ENCODE results near the gene PRRG3.
A peak's percentile ranks its signal among the peaks of the same experiment; 100 is the strongest.
"Not testable (repeated sequence)": the region's sequence is repeated elsewhere in the genome, so short reads cannot be mapped to it uniquely, and the experiment has no call there.

The PRRG3 gene

DNA sequence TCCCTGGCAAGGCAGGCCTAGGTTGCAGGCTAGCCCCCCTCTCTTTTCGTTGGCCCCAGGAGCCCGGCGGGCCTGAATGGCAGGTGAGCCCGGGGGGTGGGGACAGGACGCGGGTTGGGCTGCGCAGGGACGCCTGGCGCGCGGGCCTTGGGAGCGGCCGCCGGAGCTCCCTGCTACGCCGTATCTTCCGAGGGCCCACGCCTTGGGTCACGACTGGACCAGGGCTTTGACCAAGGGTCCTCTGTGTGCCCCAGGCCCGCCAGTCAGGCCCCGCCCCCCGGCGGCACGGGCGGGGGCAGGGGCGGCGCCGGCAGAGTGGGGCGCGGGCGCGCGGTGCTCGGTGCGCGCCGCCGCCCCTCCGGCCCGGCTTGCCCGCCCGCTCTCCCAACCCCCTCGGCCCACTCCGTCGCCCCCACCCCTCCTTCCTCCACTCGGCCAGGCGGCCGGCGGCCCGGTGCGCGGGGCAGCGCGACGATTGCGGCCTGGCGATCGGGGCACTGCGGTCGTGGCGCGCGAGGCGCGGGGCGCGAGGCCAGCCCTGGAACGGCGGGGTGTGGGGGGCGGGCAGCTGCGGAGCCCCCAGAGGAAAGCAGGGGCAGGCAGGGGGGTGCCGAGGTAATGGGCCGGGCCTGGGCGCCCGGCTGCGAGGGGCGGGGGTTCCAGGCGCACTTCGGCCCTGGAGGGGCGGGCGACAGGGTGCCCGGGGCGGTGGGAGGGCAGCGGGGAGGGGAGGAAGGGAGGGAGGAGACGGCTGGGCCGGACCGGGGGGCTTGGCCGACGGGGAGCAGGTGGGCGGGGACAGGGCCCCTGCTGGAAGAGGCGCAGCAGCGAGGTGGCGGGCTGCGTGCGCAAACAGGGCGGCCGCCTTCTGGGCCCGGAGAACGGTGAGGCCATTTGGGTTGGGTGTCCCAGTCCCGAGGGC lies at the start of gene PRRG3:
PRRG3 (plus strand) TSS at position 798 of the 922 bp plus-strand sequence. CDS start 3,357 bp downstream, outside the sequence.
- DNase-seq = no peak

DNA sequence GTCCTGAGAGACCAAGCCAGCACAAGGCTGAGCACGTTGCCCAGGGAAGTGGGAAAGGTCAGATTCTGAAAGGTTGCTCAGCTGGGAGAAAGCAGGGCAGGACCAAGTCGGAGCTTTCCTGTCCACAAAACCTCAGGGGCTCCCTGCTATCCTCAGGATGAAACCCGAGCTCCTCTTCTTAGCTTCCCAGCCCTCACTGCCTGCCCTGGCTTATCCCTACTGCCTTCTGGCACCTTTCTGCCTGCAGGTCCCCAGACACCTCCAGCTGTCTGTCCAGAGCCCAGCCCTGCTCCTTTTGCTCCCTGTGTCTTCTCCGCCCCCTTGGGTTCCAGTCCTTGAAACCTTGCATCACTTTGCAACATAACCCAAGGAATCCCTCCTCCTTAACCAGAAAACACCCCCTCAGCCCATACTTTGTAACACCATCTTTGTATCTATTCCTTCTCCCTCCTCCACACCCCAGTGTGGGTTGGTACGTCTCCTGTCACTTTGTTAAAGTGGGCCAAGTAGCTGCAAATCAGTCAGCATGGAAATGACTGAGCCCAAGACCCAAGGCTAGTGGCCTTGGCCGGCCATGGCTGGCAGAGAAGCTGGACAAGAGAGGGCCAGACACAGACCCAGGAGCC lies 20.0 kb upstream of the PRRG3 start:
- no peak for DNase-seq

DNA sequence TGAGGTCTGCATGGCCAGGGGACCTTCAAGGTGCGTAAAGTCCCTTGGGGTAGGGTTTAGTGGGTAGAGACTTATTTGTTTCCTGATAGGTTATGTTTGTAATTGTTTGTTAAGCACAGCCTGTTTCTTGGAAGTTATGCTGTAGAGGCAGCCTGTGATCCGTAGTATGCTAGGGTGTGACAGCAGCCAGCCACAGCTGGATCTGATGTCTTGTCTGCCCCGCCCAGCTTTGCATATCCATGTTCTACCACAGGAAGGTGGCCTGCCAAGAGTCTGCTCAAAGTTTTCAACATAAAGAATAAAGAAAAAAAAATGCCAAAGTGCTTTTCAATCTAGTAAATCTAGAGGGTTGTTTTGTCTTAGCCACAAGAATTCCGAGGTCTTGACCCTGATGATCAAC lies 19.1 kb upstream of the PRRG3 start:
- DNase-seq = no peak

DNA sequence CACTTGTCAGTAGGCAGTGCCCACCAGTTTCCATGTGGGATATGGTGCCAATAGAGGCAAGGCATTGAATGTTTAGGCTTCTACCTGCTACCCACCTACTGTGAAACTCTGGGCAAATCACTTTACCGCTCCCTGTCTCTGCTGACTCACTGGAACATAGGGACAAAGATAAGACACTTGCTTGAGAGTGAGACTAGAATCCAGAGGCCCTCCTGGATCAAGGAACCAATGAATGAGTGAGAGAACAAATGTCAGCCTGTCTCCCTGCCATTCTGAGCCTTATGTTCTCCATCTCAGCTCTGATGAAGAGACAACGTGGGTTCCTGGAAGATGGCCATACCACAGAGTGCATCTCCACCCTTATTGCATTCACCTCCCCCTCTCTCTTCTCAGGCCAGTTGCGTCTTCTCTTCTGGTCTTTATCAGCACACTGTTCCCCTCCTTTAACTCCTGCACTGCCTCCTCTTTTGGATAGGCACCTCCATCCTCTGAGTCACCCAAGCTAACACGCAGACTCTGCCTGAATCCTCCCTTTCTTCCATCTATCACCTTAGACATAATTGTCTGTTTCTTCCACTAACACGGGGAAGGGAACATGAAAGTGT lies 15.4 kb upstream of the PRRG3 start:
- DNase-seq = no peak

DNA sequence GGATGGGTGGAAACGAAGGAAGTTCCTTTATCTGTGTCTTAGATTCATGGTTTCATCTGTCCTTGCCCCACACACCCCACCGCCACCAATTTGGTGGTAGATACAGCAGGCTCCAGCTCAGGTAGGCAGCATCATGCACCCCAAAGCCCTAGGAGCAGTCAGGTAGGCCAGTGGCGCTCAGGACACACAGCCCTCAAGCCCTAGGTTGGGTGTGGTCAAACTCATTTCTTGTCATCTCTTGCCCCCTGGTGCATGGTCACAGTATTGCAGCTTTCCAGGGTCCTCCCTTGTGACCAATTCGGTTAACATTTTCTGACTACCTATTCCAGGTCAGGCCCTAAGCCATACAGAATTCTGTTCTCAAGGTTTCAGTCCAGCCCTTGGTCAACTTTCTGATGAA lies 14.5 kb upstream of the PRRG3 start:
- peak; percentile 29 for DNase-seq

DNA sequence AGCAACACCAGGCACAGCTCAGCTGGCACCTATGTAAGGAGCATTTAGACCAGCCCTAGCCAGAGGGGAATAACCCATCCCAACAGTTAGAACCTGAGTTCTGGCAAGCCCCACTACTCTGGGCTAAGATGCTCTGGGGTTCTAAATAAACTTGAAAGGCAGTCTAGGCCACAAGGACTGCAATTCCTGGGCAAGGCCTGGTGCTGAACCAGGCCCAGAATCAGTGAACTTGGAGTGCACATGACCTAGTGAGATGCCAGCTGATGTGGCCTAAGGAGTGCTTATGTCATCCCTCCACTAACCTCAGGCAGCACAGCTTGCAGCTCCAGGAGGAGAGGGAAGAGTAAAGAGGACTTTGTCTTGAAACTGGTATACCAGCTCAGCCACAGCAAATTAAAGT lies 7.6 kb upstream of the PRRG3 start:
- no peak for DNase-seq

DNA sequence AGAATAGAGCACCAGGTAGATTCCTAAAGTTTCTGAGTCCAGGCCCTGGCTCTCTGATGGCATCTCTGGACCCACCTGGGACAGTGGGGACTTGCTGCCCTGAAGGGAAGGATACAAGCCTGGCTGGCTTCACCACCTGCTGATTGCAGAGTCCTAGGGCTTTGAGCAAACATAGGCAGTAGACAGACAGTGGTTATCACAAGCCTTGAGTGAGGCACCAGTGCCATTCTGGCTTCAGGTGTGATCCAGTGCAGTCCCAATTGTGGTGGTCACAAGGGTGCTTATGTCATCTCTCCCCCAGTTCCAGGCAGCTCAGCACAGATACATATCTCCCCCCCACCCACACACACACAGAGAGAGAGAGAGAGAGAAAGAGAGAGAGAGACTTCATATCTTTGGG lies 6.6 kb upstream of the PRRG3 start:
- no peak for DNase-seq

DNA sequence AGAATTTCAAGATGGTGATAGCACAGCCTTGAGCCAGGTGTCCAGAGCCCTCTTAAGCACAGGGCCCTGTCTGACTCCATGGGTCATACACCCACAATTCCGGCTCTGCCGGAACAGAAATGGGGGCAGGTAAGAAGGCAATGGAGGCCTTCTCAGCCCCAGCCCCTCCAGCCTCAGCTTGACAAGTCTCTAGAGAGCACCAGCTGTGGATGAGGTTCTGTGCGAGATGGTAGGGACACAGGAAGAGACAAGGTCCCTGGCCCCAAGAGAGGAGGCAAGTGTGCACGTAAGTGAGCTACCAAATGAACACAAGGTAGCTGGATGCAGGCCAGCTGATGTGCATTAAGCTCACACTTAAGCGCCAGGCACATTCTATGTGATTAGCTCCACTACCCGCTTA lies 2.4 kb upstream of the PRRG3 start:
- no peak for DNase-seq

DNA sequence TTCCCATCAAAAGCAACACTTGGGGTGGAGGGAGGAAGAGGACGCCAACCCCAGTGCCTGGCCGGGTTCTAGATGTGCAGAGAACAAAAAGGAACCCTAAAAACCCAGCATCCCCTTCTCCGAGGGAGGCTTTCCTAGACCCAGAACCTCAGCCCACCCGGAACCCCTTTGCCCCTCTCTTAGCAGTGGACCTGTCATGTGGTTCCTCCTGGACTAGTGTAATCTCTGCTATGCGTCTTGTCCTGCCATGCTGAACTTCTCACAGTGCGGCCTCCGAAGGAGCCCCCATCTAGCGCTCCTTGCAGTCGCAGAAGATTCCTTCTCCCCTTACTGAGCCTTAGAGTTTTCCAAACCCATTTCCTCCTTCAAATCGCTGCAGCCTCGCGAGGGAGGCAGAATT lies 1.1 kb upstream of the PRRG3 start:
- DNase-seq = no peak

DNA sequence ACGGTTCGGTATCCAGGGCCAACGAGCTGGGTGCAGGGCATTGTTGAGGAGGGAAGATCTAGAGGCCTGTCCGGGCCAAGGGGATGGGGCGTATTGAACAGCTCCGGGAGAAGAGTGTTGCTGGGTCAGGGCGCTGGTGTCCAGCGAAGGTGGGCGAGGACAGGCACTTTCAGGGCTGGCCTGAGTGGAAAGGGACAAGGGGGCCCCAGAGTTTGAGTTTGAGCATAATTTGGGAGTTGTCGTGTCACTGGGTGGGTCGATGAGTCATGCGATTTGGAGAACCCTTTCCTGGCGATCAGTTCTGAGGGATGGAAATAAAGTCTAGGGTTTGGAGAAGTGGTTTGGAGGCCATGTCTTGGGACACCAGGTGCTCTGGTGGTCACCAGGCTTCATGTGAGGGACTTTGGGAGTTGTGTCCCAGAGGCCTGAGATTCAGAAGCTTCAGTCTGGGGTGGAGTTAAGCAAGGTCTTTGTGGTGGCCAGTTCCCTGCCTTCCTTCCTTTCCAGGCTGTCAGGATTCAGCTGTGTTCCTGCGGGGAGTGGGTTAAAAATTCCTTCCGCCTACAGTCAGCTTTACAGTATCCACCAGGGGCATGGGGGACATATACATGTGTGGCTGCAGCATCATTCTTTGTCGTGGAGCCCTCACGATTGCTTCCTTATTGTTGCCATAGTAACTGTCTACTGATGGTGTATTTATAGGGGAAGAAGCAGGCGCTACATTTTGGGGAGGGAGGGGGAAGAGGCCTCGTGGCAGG lies 504 bp downstream of the PRRG3 start:
- no peak for DNase-seq

DNA sequence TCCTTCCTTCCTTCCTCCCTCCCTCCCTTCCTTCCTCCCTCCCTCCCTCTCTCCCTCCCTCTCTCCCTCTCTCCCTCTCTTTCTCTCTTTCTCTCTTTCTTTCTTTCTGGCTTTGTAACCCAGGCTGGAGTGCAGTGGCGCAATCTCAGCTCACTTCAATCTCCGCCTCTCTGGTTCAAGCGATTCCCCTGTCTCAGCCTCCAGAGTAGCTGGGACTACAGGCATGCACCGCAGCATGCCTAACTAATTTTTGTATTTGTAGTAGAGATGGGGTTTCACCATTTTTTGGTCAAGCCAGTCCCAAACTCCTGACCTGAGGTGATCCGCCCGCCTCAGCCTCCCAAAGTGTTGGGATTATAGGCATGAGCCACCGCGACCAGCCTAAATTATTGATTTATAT lies 1.8 kb downstream of the PRRG3 start:
- not testable (repeated sequence) for DNase-seq

DNA sequence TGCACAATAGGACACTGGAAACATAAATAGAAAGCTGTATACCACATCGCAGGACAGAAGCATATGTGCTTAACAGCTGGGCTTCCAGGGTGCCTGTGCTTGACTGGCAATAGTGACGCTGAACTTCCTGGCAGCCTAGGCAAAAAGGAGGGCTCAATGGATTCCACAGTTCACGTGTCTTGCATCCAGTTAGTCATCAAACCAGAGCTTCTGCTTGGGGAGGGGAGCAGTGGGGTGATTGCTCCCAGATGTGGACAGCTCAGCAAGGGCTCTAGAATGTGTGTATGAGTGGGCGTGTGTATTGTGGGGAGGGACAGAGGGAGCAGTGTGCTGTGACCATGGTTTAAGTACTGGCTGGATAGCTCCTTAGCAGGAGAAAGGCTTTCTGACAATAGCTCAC lies 2.3 kb downstream of the PRRG3 start:
- no peak for DNase-seq

DNA sequence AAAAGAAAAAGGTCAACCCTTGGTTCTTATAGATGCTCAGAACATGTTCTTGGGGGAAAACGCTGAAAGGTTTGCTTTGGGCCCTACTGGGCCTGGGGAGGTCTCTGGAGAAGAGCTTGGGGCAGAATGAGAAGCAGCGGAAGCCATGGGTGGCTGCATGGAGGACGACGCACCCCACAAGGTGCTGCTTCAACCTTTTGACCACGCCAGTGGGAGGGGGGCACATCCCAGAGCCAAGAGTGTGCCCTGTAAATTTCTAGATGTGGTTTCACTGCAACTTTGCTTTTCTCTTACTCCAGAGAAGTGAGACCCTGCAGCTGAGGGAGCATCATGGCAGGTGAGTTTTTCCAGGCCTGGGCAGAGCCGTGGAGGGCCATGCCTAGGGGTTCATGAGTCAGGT lies 3.2 kb downstream of the PRRG3 start:
- DNase-seq = no peak

DNA sequence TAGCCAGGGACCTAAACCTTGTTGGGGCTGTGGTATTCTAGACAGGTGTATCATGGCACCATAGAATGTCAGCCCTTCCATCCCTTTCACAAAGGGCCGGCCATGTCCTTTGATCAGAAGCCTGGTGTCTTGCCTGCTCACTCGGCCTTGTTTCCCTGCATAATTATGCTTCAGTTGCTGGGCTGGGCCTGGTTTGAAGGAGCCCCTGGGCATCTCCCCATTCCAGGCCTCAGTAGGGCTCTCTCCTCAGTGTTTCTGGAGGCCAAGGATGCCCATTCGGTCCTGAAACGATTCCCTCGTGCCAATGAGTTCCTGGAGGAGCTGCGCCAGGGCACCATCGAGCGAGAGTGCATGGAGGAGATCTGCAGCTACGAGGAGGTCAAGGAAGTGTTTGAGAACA lies 4.5 kb downstream of the PRRG3 start:
- no peak for DNase-seq

DNA sequence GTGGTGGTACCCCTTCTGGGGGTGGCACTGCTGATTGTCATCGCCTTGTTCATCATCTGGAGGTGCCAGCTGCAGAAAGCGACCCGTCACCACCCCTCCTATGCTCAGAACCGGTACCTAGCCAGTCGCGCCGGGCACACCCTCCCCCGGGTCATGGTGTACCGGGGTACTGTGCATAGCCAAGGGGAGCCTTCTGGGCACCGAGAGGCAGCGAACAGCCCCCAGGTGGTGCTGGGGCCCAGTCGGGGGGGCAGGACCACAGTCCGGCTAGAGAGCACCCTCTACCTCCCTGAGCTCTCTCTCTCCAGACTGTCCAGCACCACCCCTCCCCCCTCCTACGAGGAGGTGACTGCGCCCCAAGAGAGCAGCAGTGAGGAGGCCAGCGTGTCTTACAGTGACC lies 5.3 kb downstream of the PRRG3 start:
- no peak for DNase-seq

DNA sequence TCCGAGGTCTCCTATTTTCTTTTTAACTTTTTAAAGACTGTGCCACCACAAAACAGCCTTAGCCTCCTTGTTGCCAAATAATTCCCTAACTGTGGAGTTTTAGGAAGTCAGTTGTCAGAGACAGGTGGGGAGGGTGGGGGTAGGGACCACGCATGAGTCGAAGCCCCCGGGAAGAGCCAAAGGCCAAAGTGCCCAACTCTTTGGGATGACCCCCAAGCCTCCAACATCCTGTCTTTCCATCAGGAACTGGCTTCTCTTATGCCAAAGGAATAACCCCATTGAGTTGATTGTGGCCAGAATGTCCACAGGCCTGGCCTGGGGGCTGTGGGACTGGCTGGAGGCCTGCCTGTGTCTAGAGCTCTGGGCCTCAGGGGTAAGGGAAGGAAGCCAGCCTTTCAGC lies 5.8 kb downstream of the PRRG3 start:
- no peak for DNase-seq

DNA sequence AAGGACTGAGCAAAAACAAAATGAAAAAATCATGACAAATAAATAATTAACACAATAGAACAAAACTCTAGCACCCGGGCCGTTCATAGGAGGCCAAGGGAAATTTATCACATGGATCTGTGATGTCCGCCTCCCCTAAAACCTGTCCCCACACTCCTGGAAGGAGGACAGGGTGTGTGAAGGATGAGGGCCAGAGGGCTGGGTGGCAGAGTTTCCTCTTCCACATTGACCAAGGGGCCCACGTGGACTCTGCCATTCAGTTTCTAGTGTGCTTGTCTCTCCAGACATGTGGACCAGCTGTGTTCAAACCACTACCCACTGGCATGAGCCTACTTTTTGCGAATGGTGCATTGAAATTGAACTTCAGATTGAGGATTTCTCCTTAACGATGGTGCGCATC lies 6.3 kb downstream of the PRRG3 start:
- DNase-seq = no peak

DNA sequence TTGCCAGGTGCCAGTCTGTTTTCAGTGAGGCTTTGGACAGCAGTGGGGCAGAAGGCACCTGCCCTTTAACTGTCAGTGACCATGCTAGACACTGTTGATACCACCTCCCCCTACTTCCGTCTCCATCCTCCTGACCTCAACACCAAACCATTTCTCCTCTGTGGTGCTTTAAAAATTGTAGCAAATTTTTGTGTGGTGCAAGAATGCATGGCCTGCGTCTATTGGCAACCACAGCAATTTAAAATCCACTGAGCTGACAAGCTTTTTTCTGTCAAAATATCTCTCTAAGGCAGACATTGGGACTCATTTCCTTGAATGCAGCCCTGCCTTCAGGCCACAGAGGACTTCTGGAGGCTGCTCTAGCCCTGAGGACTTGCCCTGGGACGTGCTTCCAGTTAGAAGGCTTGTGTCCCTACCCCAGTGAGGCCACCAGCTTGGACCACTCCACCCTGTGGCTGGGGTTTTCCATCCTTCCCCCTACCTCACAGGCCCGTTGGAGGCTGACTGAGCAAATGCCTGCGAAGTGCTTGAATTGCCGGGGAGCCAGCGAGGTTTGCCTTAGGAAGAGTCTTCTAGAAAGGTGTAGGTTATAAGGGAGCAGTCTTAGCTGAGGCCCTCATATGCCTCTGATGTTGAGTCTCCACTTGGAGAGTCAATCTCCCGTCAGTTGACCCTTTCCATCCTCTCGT lies 6.9 kb downstream of the PRRG3 start:
- DNase-seq = no peak

DNA sequence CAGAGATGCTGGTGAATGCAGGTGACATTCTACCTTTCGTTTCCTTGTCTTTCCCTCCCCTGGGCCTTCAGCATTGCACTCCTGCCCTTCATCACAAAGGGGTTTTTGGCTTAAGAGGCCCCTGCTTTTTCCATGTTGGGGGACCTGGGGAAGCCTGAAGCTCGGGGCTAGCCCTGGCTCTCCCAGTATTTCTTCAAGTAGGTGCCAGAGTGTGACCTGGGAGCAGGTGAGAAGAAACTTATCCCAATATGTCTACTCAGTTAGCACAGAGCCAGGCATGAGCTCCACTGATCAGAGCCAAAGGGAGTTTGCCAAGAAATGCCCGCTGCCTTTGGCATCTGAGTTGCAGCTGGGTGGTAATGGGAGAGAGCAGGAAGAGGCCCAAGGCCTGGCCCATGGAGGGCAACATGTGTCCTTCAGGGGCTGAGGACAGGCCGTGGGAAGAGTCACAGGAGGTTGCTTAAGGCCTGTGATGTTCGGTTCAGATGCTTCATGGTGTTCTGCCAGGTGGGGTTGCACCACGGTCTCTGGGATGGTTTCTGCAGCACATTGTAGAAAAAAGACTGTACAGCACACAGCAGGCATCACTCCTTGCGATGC lies 7.6 kb downstream of the PRRG3 start:
- DNase-seq = no peak

DNA sequence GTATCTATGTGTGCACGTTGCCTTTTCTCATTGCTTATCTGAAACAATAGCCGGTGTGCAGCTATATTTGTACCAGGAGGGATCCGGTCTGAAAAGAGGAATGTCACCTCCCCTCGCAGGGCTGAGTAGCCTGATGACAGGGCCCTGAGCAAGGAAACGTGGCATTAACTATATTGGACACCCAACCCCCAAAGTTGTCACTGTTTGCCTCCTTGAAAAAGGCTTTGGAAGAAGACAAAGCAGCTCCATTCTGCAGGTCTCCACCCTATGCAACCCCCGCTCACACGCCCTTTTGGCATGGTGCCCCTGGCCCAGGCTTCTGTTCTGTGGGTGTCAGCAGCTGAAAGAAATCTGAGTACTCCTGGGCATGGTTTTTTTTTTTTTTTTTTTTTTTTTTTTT lies 8.2 kb downstream of the PRRG3 start:
- DNase-seq = no peak

DNA sequence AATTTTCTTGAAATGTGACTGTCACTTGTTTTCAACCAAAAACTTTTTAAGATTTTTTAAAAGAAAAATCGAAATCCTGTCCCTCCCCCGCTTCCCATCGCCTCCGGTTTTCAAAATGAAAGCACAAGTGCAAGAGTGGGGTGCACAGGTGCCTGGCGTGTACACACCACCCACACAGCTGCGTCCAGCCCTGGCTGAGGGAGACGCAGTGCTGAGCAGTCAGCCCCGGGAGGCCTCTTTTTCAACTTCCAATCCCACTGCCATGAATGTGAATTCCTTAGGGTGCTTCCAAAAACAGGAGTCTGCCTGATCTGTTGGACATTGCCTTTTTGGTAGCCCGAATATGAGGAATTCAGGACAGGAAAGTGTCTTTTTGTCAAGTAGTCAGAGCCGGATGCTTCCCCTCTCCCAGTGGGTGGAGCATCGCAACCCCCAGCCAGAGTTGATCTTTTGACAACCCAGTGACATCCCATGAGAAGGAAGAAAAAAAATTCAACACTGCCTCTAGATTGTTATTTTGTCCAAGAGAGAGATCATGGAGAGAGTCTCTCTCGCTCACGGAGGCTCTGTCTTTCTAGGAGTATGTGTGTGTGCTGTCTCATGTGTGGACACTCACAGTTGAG lies 8.9 kb downstream of the PRRG3 start:
- DNase-seq = no peak

DNA sequence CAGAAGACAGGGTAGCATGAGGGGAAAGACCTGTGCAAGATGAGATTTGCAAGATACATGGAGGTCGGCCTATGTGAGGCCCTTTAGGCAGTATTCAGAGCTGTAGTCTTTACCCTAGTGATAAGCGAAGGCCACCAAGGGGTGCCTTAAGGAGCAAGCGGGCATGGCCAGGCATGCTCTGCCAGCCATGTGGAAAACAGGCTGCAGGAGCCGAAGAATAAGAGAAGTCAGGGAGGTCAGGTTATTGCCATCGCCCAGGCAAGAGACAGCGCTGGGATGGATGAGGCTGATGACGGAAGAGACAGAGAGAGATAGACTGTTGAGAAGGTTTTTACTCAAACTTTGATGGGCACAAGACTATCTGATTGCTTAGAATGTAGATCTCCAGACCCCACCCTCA lies 13.6 kb downstream of the PRRG3 start:
- no peak for DNase-seq

All from stimulated activated naive CD4-positive, alpha-beta T cell treated with Interleukin-2 at 50 U/mL for 16 hours (primary cell).